ENCODE results near the gene PALLD.

Gene PALLD

DNA sequence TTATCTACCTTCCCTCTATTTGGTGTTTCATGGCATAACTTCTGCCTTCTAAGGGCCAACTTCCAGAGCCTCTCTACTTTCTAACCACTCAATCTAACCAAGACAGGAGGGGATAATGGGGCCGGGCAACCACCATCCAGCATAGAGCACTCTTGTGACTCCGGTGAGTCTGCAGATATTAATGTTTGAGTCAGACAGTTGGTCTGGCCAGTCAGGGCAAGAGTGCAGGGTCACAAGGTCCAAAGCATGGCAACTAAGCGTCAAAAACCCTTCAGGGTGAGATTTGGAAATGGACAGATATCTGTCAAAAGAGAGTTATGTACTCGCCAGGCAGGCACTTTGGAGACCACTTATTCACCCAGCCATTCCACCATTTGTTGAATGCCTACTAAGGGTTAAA is 105.0 kb downstream of the PALLD start:
- H3K4me3 ChIP-seq (ENCODE audit: control insufficient read depth, low read depth, low read length) = no peak overlapping the region
- TF ChIP-seq, protein P1, sequence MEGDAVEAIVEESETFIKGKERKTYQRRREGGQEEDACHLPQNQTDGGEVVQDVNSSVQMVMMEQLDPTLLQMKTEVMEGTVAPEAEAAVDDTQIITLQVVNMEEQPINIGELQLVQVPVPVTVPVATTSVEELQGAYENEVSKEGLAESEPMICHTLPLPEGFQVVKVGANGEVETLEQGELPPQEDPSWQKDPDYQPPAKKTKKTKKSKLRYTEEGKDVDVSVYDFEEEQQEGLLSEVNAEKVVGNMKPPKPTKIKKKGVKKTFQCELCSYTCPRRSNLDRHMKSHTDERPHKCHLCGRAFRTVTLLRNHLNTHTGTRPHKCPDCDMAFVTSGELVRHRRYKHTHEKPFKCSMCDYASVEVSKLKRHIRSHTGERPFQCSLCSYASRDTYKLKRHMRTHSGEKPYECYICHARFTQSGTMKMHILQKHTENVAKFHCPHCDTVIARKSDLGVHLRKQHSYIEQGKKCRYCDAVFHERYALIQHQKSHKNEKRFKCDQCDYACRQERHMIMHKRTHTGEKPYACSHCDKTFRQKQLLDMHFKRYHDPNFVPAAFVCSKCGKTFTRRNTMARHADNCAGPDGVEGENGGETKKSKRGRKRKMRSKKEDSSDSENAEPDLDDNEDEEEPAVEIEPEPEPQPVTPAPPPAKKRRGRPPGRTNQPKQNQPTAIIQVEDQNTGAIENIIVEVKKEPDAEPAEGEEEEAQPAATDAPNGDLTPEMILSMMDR (IDR thresholded peaks at IDR 0.05; ENCODE audit: control insufficient read depth, insufficient read depth, low read depth, low read length, missing control alignments) = no peak
- no peak for DNase-seq (ENCODE audit: low read depth)

DNA sequence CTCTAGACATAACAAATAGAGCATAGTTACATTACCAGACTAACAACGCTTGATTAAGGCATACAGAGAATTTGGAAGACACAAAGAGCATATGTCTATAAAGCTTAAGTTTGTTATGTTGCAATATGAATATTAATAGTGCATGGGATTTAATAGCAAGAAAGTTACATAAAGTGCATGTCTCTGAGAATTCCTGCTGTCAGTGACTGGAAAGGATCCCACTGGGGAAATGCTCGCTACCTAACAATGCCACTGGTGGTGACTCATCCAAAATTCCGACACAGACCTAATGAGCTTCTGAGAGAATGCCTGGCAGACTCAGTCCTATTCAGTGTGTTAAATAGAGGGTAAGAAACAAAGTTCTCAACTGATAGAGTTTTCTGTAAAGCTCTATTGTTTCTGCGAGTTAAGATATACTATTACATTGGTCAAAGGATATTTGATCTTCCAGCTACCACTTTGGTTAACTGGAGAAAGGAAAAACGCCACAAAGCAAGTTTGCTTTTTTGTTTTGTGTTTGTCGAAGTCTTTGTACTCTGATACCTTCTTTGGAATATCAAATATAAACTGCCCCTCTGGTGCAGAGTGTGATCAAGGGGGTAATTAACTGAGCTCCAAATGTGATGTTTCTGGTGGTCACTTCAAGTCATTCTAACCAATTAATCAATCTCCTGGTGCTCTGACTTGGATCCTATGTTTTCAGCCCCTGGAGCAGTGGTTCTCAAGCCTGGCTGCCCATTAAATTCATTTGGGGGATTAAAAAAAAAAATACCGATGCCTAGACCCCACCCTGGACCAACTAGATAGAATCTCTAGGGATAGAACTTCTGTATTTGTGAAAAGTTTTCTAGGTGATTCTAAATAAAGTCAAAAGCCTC is 107.9 kb downstream of the PALLD start:
- DNase-seq (ENCODE audit: low read depth) = peak; percentile 76
- no peak overlapping the region for H3K4me3 ChIP-seq (ENCODE audit: control insufficient read depth, low read depth, low read length)
- TF ChIP-seq, protein P1 (IDR thresholded peaks at IDR 0.05; ENCODE audit: control insufficient read depth, insufficient read depth, low read depth, low read length, missing control alignments) = no peak

DNA sequence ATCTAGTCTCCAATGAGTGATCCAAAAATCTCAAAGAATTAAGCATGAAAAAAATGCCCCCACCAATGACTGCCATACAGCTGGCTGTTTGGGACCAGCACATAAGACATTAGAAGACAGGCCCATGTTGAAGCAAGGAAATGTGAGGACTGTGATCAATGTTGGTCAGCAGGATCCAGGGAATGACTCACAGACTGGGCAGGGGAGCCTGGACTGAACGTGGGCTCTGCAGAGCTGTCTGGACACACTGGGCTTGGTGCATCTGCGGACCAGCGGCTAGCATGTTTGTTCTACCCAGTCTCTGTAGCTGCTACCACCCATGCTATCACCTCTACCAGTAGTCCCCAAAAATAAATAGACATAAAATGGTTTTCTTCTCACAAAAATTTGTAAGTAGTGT is 108.6 kb downstream of the PALLD start:
- TF ChIP-seq, protein P1 (IDR thresholded peaks at IDR 0.05; ENCODE audit: control insufficient read depth, insufficient read depth, low read depth, low read length, missing control alignments) = no peak
- no peak for DNase-seq (ENCODE audit: low read depth)
- no peak overlapping the region for H3K4me3 ChIP-seq (ENCODE audit: control insufficient read depth, low read depth, low read length)

DNA sequence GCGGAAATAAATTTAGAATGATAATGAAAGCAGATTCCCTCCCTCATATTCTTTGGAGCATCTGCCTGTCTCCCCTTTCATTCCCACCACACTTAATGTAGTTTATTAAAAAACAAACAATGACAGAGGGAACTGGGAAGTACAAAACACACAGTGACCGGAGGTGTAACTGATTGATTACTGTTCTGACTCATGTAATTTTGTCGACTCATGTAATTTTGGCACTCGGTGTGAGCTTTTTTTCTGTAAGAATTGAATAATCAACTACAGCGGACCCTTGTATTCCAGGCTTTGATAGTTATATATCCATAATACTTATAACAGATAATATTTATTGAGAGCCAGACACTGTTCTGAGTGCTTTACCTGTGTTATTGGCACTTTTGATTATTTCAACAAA is 110.4 kb downstream of the PALLD start:
- DNase-seq (ENCODE audit: low read depth) = no peak
- no peak overlapping the region for H3K4me3 ChIP-seq (ENCODE audit: control insufficient read depth, low read depth, low read length)
- TF ChIP-seq, protein P1 (IDR thresholded peaks at IDR 0.05; ENCODE audit: control insufficient read depth, insufficient read depth, low read depth, low read length, missing control alignments) = no peak

DNA sequence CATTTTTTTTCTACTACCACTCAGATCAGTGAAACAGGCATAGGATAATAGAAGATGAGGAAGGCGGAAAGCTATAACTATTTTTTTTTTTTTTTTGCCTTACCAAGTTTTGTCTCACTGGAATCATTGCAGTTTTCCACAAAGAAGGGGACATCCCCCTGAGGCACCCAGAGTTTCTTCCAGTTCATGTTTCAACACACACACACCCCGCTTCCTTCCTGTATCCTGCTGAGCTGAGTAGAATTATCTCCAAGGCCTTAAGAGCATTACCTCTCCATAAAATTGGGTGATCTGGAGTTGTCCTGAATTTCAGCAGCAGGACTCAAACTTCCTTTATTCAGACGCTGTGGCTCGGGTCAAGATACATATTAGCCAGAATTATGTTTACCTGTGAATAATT is 111.9 kb downstream of the PALLD start:
- TF ChIP-seq, protein P1 (IDR thresholded peaks at IDR 0.05; ENCODE audit: control insufficient read depth, insufficient read depth, low read depth, low read length, missing control alignments) = no peak
- no peak overlapping the region for H3K4me3 ChIP-seq (ENCODE audit: control insufficient read depth, low read depth, low read length)
- DNase-seq (ENCODE audit: low read depth) = no peak

DNA sequence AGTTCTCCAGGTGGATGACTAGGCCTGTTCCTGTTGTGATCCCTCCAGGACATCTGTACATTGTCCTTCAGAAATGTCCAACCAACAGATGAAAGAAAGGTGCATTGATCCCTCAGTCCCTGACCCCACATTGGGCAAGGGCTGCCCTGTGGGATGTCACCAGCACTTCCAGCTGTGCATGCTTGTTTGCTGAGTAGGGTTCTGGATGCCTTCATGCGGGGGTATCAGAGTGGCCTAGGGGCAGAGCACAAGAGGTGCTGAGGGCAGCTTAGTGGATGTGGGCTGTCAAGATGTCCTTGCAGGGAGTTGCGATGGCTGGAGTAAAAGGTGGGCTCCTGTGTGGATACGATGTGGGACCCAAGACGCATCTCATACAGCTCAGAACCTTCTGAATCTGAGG is 112.5 kb downstream of the PALLD start:
- DNase-seq (ENCODE audit: low read depth) = no peak
- TF ChIP-seq, protein P1 (IDR thresholded peaks at IDR 0.05; ENCODE audit: control insufficient read depth, insufficient read depth, low read depth, low read length, missing control alignments) = no peak
- no peak overlapping the region for H3K4me3 ChIP-seq (ENCODE audit: control insufficient read depth, low read depth, low read length)
